ENCODE data around the gene MGST3.
"Not testable (repeated sequence)": the region's sequence is repeated elsewhere in the genome, so short reads cannot be mapped to it uniquely, and the experiment has no call there.

Gene MGST3

DNA sequence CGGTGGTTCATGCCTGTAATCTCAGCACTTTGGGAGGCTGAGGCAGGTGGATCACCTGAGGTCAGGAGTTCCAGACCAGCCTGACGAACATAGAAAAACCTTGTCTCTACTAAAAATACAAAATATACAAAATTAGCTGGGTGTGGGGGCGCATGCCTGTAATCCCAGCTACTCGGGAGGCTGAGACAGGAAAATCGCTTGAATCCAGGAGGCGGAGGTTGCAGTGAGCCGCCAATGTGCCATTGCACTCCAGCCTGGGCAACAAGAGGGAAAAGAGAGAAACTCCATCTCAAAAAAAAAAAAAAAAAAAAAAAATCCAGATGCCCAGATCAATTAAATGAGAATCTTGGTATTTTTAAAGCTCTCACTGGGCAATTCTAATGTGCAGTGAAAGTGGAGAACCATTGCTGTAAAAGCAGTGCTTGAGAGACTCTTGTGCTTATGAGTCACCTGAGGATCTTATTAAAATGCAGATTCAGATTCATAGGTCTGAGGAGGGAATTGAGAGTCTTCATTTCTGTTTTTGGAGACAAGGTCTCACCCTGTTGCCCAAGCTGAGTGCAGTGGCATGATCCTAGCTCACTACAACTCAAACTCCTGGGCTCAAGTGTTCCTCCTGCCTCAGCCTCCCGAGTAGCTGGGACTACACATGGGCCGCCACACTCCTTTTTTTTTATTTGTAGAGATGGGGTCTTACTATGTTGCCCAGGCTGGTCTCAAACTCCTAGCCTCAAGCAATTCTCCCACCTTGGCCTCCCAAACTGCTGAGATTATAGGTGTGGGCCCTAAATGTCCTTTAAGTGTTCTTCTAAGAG lies 27.9 kb downstream of the MGST3 start:
- DNase-seq (ENCODE audit: low spot score): not testable (repeated sequence)

DNA sequence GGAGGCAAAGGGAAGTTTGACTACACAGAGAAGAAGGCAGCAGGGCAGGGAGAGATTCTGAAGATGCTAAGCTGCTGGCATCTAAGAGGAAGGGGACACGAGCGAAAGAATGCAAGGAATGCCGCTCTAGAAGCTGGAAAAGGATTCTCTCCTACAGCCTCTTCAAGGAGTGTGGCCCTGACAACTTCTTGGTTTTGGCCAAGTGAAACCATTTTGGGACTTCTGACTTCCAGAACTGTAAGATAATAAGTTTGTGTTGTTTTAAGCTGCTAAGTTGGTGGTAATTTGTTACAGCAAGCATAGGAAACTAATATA lies 28.5 kb downstream of the MGST3 start:
- DNase-seq (ENCODE audit: low spot score): no peak

DNA sequence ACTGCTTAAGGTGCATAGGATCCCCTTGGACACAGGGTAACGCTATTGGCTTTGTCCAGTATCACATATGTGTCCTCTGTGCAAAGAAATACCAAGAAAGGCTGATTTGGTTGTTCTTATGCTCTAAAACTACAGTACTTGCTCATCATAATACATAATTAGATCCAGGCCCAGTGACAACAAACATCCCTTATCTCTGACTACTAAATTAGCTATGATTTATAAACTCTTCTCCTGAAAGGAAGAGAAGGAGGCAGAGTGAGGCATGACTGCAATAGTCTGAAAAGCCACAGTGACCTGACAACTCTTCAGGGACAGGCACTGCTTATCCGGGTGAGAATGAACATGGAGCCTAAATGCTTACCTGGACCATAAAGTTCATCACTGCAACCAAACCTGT lies 30.7 kb downstream of the MGST3 start:
- no peak for DNase-seq (ENCODE audit: low spot score)

DNA sequence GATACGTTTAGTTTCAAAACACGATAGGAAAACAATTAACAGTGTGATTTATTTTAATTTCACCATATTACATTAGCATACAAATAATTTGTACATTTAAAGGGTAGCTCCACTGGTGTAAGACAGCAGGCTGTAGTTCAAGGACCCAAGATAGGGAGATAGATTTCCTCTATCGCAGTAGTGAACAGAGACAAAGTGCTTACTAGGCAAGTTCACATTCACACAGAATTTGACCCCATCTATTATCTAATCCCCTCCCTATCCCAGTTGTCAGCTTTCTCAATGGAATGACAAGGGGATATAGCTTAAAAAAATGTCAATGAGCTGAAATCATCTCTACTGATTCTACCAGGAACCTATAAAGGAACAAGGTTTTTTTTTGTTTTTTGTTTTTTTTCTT lies 31.2 kb downstream of the MGST3 start:
- DNase-seq (ENCODE audit: low spot score): no peak

DNA sequence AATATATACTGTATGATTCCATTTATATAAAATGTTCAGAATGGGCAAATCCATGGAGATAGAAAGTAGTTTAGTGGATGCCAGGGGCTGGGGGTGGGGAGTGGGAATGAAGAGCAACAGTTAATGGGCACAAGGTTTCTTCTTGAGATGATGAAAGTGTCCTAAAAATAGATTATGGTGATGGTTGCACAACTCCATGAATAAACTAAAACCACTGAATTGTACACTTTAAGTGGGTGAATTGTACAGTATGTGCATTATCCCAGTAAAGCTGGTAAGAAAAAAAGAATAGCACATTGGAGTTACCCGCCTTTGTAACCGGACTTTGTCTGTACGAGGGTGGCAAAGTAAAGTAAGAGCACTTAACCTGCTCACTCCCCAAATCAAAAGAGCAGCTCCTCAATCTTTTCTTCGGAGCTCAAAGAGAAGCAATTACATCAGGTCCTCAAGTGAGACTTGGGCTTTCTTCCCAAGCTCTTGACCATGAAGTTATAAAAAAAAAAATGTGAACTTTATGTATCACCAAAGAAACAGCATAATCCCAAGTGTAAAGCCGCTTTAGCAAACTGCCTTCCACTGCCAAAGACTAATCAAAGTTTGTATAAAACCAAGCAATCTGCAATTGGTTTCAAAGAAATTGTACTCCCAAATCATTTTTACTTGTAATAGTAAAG lies 35.3 kb downstream of the MGST3 start:
- no peak for DNase-seq (ENCODE audit: low spot score)

DNA sequence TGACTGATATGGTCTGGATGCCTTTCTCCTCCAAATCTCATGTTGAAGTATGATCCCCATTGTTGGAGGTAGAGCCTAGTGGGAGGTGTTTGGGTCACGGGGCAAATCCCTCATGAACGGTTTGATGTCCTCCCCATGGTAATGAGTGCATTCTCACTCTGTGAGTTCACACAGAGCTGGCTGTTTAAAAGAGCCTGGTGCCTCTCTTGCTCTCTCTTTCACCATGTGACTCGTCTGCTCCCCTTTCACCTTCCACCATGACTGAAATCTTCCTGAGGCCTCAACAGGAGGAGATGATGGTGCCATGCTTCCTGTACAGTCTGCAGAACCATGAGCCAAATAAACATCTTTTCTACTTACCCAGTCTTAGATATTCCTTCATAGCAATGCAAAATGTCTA lies 37.1 kb downstream of the MGST3 start:
- DNase-seq (ENCODE audit: low spot score): no peak

DNA sequence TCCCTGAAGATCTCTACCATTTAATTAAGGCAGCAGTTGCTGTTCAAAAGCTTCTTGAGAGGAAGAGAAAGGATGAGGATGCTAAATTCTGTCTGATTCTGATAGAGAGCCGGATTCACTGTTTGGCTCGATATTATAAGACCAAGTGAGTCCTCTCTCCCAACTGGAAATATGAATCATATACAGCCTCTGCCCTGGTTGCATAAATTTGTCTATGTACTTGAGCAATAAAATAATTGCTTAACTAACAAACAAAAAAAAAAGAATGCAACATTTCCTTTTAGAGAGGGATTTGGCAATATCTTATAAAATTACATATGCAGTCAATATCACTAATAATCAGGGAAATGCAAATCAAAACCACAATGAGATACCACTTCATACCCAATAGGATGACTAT lies 40.5 kb downstream of the MGST3 start:
- DNase-seq (ENCODE audit: low spot score): no peak

DNA sequence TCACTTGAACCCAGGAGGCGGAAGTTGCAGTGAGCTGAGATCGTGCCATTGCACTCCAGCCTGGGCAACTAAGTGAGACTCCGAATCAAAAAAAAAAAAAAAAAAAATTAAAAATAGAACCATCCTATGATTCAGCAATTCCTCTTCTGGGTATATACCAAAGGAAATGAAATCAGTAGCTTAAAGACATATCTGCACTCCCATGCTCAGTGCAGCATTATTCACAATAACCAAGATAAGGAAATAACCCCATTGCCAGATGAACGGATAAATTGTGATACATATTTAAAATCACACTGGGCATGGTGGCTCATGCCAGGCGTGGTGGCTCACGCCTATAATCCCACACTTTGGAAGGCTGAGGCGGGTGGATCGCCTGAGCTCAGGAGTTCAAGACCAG lies 43.6 kb downstream of the MGST3 start:
- DNase-seq (ENCODE audit: low spot score): no peak

DNA sequence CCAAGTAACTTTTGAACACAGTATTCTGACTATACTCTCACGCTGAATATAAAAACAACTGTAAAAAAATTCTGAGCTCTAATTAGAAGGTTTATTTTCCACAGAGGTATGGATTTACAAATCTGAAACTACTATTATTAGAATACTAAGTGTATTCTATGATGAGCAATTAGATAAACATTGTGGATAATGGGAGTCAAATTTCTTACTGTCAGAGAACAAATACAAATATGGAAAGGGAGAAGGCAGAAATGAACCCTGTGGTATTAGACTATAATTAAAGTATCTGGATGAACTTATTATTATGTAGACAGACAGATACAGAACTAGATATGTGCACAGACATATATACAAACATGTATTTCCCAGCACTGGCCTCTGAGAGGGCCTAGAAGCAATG lies 44.8 kb downstream of the MGST3 start:
- DNase-seq (ENCODE audit: low spot score): no peak

DNA sequence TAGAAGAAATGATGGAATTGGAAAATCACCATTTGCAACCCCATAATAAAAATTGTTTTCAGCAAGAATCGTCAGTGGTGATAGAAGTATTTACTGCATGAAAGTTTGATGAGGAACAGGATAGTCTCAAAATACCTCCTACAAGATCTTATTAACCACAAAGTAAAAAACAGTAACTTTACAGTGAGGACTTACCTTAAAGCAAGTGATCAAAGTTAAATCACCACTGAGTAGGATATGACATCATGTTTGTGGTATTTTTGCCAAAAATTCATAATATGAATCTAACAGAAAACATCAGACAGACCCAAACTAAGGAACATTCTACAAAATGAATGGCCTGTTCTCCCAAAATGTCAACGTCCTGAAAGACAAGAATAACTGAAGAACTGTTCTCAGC lies 47.5 kb downstream of the MGST3 start:
- no peak for DNase-seq (ENCODE audit: low spot score)

DNA sequence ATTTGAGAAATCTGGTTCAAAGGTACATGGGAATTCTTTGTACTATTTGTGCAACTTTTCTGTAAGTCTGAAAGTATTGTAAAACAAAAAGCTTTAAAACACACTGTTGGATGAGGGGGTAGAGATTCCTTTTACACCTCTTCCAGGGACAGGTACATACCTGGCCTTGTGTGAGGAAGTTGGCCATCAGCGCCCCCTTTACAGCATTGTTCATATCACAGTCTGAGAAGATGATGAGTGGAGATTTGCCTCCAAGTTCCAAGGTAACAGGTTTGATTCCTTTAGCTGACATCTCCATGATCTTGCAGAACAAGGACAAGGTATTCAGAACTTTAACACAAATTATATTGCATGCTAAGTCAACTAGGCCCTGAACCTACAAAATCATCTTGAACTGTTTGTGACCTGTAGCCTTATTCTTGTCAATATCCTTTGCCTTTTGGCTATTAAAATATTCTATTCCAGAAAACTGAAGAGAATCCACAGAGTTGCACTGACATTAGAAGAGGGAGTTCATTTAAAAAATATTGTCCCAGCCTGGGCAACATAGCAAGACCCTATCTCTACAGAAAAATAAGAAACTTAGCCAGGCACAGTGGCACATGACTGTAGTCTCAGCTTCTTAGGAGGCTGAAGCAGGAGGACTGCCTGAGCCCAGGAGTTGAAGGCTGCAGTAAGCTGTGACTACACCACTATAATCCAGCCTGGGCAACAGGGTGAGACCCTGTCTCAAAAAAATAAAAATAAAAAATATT lies 48.4 kb downstream of the MGST3 start:
- DNase-seq (ENCODE audit: low spot score): no peak

DNA sequence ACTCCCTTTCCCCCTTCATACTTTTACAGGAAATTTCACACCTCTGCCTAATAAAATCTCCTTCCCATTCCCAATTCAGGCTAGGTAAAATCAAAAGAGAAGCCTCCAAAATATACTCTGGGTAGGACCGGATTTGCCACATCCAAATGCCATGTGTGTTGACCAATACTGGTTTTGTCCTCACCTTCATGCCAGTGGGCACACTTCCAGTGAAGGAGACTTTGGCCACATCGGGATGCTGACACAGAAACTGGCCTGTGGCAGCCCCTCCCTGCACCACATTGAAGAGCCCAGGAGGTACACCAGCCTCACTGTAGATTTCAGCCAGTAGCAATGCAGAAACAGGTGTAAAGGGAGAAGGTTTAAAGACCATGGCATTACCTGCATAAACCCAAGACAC lies 49.3 kb downstream of the MGST3 start:
- no peak for DNase-seq (ENCODE audit: low spot score)

DNA sequence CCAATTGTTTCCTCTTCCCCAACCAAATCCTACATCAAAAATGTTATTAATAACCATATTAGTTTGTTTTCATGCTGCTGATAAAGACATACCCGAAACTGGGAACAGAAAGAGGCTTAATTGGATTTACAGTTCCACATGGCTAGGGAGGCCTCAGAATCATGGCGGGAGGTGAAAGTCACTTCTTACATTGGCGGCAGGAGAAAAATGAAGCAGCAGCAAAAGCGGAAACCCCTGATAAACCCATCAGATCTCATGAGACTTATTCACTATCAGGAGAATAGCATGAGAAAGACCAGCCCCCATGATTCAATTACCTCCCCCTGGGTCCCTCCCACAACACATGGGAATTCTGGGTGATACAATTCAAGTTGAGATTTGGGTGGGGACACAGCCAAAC lies 49.7 kb downstream of the MGST3 start:
- DNase-seq (ENCODE audit: low spot score): not testable (repeated sequence)

DNA sequence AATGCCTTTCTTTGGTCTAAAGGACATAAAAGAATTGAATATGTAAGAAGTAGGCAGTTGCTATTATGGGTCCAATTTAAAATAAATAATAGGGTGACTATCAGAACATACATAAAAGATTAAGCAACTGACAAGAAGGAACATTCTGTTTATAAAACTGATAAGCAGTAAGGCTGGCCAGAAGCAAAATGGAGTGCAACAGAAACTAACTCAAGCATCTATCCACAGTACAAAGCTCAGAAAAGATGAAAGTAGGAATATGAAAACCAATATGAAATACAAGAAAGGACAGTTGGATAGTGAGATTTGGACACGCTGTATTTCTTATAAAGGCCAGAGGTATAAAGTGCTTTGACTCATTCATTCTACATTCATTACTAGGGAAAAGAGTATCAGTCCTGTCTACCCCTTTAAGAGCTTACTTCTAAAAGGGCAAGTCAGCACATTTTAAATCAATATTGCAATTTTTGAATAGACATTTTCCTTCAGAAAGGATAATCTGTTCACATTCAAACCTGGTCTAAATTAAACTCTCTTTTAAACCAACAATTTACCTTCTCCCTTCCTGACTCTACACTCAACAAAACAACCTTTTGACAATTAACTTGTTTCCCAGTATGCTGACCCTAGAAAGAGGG lies 52.9 kb downstream of the MGST3 start:
- no peak for DNase-seq (ENCODE audit: low spot score)

DNA sequence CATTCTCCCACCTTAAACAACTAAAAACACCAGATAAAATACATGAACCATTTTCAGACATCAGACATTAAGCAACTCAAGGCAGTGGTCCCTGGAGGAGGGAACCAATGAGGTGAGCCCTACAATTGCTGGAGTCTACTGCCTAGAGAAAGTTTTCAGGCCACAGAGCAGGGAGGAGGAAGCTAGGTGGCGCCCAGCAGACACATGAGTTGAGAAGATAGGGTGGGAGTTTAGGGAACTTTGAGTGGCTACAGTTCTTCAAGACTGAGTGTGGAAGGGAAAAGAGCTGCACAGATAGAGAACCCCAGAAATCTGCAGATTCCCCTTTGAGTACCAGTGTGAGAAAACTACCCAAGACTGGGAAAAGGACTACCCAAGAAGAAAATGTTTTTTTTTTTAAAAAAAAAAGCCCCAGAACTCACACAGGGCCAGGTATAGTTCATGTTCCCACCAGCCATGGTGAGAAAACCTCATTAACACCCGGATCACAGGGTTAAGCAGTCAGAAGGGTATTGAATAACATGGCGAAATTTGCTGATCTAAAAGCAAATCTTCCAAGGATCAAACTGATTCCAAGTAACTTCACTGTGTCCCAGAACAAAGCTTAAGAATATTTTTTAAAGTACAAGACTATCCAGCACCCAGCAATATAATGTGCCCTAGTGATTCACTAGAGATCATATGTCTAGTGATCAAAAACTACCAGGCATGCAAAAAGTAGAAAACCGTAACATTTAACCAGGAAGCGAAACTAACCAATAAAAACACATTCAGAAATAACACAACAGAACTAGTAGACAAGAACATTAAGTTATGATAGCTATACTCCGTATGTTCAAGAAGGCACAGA lies 55.3 kb downstream of the MGST3 start:
- no peak for DNase-seq (ENCODE audit: low spot score)

DNA sequence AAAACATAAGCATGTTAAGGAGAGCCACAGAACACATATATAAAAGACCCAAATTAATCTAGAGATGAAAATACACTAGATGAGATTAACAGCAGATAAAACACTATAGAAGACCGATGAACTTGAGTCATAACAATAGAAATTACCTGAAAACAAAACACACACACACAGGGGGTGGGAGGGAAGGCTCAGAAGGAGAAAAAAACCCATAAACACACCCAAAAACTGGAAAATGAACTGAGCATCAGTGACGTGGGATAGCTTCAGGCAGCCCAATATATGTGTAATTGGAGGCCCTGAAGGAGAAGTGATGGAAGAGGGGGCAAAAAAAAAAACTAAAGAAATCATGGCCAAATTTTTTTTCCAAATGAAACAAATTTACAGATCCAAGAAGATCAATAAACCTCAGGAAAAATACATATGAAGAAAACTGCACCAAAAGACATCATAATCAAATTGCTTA lies 56.0 kb downstream of the MGST3 start:
- DNase-seq (ENCODE audit: low spot score): no peak

DNA sequence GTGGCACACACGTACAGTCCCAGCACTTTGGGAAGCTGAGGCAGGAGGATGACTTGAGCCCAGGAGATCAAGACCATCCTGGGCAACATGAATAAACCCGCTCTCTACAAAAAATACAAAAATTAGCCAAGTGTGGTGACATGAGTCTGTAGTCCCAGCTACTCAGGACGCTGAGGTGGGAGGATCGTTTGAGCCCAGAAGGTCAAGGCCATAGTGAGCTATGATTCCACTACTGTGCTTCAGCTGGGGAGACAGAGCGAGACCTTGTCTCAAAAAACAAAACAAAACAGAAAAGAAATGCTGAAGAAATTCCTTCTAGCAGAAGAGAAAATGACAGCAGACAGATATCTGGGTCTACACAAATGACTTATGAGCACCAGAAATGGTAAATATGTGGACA lies 57.0 kb downstream of the MGST3 start:
- DNase-seq (ENCODE audit: low spot score): no peak

DNA sequence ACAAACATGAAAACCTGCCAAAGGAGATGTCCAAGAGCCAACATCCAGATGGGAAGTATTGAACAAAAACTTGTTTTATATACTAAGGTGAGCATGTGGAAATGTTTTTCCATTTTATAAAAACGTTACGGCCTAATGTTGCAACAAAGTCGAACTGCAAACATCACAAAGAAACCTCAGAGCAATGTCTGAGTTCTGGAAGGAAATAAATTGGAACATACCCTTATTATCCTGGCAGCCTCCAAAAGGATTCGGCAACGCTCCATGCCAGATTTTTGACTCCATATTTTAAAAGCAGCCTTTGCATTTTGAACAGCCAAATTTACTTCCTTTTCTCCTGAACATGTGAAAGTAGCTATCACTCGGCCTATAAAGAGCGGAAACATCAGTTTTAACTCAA lies 64.0 kb downstream of the MGST3 start:
- no peak for DNase-seq (ENCODE audit: low spot score)

DNA sequence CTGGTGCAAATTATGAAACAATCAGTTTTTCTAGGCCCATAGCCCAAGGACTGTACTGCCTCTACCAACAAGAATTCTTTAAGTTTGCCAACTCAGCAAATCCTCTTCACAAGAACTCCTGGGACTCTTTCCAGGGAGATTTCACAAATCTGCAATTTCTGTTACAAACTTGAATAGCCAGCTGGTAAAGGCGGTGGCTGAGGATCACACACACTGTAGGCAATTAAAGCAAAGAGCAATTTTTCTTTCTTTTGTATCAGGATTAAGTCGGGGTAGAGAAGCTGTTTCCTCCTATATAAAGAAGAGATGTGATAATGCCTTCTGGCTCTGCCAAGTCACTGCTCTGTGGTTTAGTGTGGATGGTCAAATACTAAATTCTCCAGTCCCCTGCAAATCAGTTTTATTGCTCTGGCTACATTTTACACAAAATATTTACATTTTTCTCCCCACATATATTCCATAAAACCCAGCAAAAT lies 65.6 kb downstream of the MGST3 start:
- no peak for DNase-seq (ENCODE audit: low spot score)

DNA sequence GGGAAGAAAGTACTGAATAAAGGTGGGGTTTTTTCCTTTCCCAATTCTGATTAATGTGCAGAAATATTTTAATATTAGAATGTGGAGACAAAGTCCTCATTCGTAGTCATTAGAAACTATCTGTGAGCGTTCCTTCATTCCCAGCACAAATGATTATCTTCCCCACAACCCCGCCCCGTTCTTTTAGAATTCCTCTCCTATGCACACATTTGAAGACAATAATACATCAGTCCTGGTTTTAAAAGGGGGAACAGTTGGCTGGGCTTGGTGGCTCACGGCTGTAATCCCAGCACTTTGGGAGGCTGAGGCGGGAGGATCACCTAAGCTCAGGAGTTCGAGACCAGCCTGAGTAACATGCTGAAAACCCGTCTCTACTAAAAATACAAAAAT lies 66.5 kb downstream of the MGST3 start:
- DNase-seq (ENCODE audit: low spot score): no peak

DNA sequence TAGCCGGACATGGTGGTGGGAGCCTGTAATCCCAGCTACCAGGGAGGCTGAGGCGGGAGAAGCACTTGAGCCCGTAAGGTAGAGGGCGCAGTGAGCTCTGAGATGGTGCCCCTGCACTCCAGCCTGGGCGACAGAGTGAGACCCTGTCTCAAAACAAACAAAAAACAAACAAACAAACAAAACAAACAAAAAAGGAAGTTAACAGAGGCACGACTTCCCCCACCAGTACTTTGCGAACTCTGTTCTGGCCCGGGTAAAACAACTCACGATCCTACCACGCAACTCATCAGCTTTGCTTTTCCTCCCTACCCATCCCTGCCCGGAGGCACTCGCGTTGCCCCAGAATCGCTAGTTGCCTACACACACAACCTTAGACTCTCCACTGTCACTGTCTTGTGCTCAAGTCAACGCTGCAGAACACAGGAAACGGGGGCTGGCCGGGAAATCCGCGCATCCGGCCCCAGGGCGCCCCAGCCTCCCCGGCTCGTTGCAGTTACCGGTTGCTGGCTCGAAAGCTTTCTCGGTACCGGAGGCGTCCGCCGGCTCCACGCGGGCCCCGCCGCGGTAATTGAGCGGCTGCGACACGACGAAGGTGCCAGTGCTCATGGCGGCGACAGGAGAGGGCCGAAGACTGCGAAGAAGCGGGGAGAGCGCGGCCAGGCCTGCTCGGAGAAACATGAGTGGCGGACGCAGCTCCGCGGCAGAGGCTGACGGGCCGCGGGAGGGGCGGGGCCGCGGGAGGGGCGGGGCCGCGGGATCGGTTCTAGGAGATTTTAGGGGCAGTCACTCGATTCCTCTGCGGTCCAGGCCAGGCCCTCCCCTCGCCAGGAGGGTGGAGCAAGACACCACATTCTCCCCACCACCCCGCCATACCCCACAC lies 67.1 kb downstream of the MGST3 start, which contains the start of gene ALDH9A1:
Gene ALDH9A1, minus strand, starts transcription at position 682 of the 880 bp plus-strand sequence. Its CDS starts 4 bp downstream, at position 678.
- DNase-seq (ENCODE audit: low spot score): peak; percentile 93
